Body of pancreas (tissue), 4 donors: ENCODE data around the gene SLC35D2. TPM values are rescaled to one million over a fixed set of nuclear protein-coding genes. Genes with fewer than 3 reads are reported as not detected.

Experiments
- ATAC-seq: fragments of 150-250 bp; one replicate; pipeline ENCODE4 v1.9.1; 2016
- DNase-seq, 4 donors: peaks; one replicate each; pipeline ENCODE4 v3.0.0-alpha.2; 2019
- H3K27ac ChIP-seq, 4 donors: fragments of 200-600 bp; sonication (generic); 1 replicate in 3 of 4; 2 replicates in 1 of 4; pipeline versions ENCODE4 v1.5.1 to v1.6.1; 2016 to 2019; ENCODE audit warnings: mild to moderate bottlenecking in 1 of 4, mixed read lengths in 1 of 4, moderate library complexity in 1 of 4
- H3K27me3 ChIP-seq, 2 donors: fragments of 200-600 bp; sonication (generic); one replicate each; pipeline ENCODE4 v1.6.0; 2016; ENCODE audit warnings: mild to moderate bottlenecking in 1 of 2
- H3K36me3 ChIP-seq, 2 donors: fragments of 200-600 bp; sonication (generic); replicated peaks in 1 of 2; 2 replicates each; pipeline ENCODE4 v1.5.1; 2016; ENCODE audit warnings: low read depth in 2 of 2; ENCODE audit not compliant: insufficient read depth in 1 of 2
- H3K4me1 ChIP-seq: fragments of 200-600 bp; sonication (generic); one replicate; pipeline ENCODE4 v1.6.0; 2016
- H3K4me3 ChIP-seq, 2 donors: fragments of 200-600 bp; sonication (generic); 1 replicate in 1 of 2; 2 replicates in 1 of 2; pipeline ENCODE4 v1.5.1; 2016 to 2019
- H3K9me3 ChIP-seq, 3 donors: fragments of 200-600 bp; sonication (generic); 1 replicate in 2 of 3; 2 replicates in 1 of 3; pipeline ENCODE4 v1.5.1; 2016
- CTCF ChIP-seq, 7 experiments: fragments of 450-650 bp in 4 of 7; fragments of 200-600 bp in 3 of 7; sonication (generic) in 3 of 7; IDR thresholded peaks; one replicate each; pipeline ENCODE4 v1.5.1; 2016 to 2019; ENCODE audit warnings: antibody characterized with exemption in 7 of 7
- POLR2A ChIP-seq, 3 donors: fragments of 450-650 bp; IDR thresholded peaks; one replicate each; pipeline ENCODE4 v1.6.1; 2016; ENCODE audit warnings: antibody characterized with exemption in 3 of 3, mild to moderate bottlenecking in 2 of 3
- WGBS, 2 donors: methylation state at CpG; one replicate each; pipeline ENCODE4 v1.1.5; 2017; 5-methylcytosine and 5-hydroxymethylcytosine counted together
- intact Hi-C: fragments of 100-400 bp; cut with DNase I; formaldehyde crosslinking; loops from one replicate; pipeline ENCODE4 v1.15.1; 2023
- total RNA-seq, 2 donors: library from RNA; depleted of rRNA; stranded (reverse); fragments of >200 nt; gene quantifications; one replicate each; pipeline ENCODE4 v1.1.0, GENCODE V29; 2016

SLC35D2 gene
- total RNA-seq, 2 donors from 2014 or later = 21.5 to 25.1 TPM

- DNase-seq = peak; percentile 60 to 76 (median 62)
- Histone ChIP-seq H3K36me3 (no peaks in the 10 kb centered on the region), H3K27me3 (no peaks in the 10 kb centered on the region), H3K4me3 (peak overlapping the region; percentile 41 to 85), H3K27ac (peak overlapping the region; percentile 96 to 99 (median 97)), H3K4me1 (peaks cover 29% of the 10 kb centered on the region), H3K9me3 (no peaks in the 10 kb centered on the region)
- intact Hi-C loops = no loop called here
- TF ChIP-seq POLR2A (IDR thresholded peaks at IDR 0.05) (peak; percentile 50 to 79 (median 76)), CTCF (IDR thresholded peaks at IDR 0.05) (peak in 1 of 7 experiments; percentile 12)
- peak; percentile 43 for ATAC-seq
- 0% methylated on average over 14 to 48 of the region's 58 CpGs for WGBS, 2 donors
Measured at GRCh38 chr9:96418920-96419690, 35.6 kb upstream of the SLC35D2 start.

DNA sequence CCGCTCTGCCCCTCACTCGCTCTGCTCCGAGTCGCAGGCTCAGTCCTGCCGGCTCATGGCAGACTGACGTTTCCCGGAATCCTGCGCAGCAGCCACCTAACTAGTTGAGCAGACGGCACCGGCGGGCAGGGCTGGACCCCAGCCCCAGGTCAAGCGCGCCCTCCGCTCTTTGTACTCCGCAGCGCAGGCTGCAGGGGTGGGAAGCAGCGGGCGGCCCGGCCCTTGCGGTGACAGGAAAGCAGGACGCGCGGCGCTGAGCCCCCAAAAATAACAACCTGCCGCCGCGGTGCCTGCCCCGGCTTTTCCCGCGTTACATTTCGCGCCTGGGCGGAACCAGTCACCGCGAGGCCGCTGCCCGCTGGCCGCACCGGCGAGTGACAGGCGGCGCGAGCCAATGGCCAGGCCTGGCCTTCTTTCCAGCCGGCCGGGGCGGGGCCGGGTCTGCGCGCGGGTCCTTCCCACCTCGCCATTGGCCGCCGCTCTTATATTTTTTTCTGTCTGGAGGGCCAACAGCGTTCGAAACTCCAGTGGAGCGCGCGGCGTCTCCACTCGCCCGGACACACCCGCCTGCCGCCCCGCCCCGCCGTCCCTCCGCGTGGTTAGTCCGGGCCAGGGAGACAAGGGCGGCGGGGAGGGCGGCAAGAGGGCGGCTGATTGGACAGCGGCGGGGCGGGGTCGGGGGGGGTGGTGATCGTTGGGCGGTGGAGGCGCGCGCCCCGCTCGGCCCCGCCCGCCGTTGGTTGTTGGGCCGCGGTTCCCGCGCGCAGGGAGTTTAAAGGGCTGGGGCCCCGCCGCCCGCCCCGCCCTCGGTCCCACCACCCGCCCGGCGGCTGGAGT, 34.8 kb upstream of the SLC35D2 start, which contains the start of gene ZNF367:
ZNF367 (minus strand) TSS at position 288 of the 837 bp plus-strand sequence. CDS start 338 bp downstream, outside the sequence.
- peak; percentile 97 to 98 (median 97) for DNase-seq

DNA sequence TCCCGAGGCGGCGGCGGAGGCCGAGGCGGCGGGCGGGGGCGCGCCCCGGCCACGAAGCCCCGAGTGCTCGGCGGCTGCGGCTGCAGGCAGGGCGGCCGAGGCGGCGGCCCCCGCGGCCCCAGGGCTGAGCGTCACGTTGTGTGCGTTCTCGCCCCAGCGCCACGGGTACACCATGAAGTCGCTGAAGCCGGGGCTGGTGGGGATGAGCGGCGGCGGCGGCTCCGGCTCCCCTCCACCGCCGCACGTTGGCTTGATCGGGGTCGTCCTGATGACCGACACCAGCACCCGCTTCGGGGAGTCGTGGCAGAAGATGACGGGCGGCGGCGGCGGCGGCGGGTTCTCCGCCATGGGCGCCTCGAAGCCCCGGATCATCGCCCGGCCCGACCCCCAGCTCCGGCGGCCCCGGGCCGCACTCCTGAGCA, 34.2 kb upstream of the SLC35D2 start:
- ATAC-seq (no peak), DNase-seq (peak in 2 of 4 donors; percentile 18 to 27)
- Histone ChIP-seq H3K4me3 (peak overlapping the region; percentile 58 to 64), H3K36me3 (no peaks in the 10 kb centered on the region), H3K4me1 (peaks cover 29% of the 10 kb centered on the region), H3K27ac (peak overlapping the region; percentile 96 to 99 (median 97)), H3K9me3 (no peaks in the 10 kb centered on the region), H3K27me3 (no peaks in the 10 kb centered on the region)
- 0% methylated on average over 58 of the region's 62 CpGs; no CpG with 5 or more reads in 1 of the 2 donors for WGBS, 2 donors
- TF ChIP-seq CTCF (IDR thresholded peaks at IDR 0.05) (no peak), POLR2A (IDR thresholded peaks at IDR 0.05) (no peak)
- intact Hi-C loops = no loop called here

More for the DNA sequence above, 34.8 kb upstream of the SLC35D2 start, which contains the start of gene ZNF367:
- H3K4me1 ChIP-seq = peaks cover 29% of the 10 kb centered on the region
- H3K36me3 ChIP-seq = no peaks in the 10 kb centered on the region
- H3K4me3 ChIP-seq = peak within 1 kb of the TSS; percentile 58 to 85
- intact Hi-C loops = no loop called here
- no peaks in the 10 kb centered on the region for H3K9me3 ChIP-seq
- H3K27me3 ChIP-seq = no peaks in the 10 kb centered on the region
- WGBS, 2 donors = 0% methylated on average over 17 to 82 of the region's 100 CpGs
- ATAC-seq = peak; percentile 87
- no peak for TF ChIP-seq CTCF (IDR thresholded peaks at IDR 0.05)
- peak in 1 of 3 donors; percentile 4 for TF ChIP-seq POLR2A (IDR thresholded peaks at IDR 0.05)
- peak within 1 kb of the TSS; percentile 96 to 99 (median 97) for H3K27ac ChIP-seq

DNA sequence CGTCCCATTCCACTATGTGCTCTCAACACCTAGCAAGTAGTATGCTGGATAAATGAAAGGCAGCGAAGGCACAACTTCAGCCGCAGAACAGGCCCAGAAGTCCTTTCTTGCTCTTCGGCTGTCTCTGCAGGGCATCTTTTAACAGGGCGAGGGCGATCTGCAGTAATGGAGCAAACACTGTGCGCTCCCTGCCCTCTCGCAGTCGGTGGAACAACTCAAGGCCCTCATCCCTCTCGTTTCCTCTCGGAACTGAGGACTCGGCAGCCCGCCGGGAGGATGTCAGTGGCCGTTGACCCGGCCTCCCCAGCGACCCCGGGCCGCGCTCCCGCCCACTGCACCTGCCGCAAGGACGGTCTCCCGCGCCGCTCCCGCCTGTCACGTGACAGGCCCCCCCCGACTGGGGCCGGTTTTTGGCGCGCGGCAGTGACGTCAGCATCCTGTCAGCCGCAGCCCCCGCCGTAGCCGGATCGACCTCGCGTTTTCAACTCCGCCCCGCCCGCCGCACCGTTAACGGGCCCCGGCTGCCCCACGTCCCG, 33.6 kb upstream of the SLC35D2 start:
- intact Hi-C loops = no loop called here
- H3K4me1 ChIP-seq = peaks cover 29% of the 10 kb centered on the region
- ATAC-seq = peak; percentile 29
- H3K9me3 ChIP-seq = no peaks in the 10 kb centered on the region
- H3K4me3 ChIP-seq = peak overlapping the region; percentile 58 to 64
- peak; percentile 86 to 92 (median 89) for DNase-seq
- 0% methylated on average over 9 to 33 of the region's 50 CpGs for WGBS, 2 donors
- H3K27ac ChIP-seq = peak overlapping the region; percentile 96 to 99 (median 97)
- no peaks in the 10 kb centered on the region for H3K36me3 ChIP-seq
- TF ChIP-seq POLR2A (IDR thresholded peaks at IDR 0.05) (peak; percentile 41 to 81 (median 79)), CTCF (IDR thresholded peaks at IDR 0.05) (peak in 3 of 7 experiments; percentile 27 to 44 (median 34))
- H3K27me3 ChIP-seq = no peaks in the 10 kb centered on the region
